KMS-11 (cell line): ENCODE results near the gene ETV7.
A peak's percentile ranks its signal among the peaks of the same experiment; 100 is the strongest.

Experiments used
- H2AFZ ChIP-seq: fragments of 200-600 bp; sonication (generic); 2 replicates; pipeline ENCODE4 v1.6.1; 2016; ENCODE audit warnings: antibody characterized with exemption, mixed run types, low read depth
- H3K27ac ChIP-seq: fragments of 200-600 bp; sonication (generic); 2 replicates; pipeline ENCODE4 v1.6.1; 2016; ENCODE audit warnings: mild to moderate bottlenecking, mixed run types
- H3K27me3 ChIP-seq: fragments of 200-600 bp; sonication (generic); 2 replicates; pipeline ENCODE4 v1.6.1; 2017; ENCODE audit warnings: mild to moderate bottlenecking, low read depth, mixed run types, moderate library complexity; ENCODE audit not compliant: insufficient read depth
- H3K36me3 ChIP-seq: fragments of 200-600 bp; sonication (generic); 2 replicates; pipeline ENCODE4 v1.6.1; 2017; ENCODE audit warnings: mild to moderate bottlenecking, mixed run types; ENCODE audit not compliant: insufficient read depth
- H3K4me1 ChIP-seq: fragments of 200-600 bp; sonication (generic); 2 replicates; pipeline ENCODE4 v1.6.1; 2016; ENCODE audit warnings: mild to moderate bottlenecking, low read depth, mixed run types; ENCODE audit not compliant: poor library complexity, severe bottlenecking
- H3K4me2 ChIP-seq: fragments of 200-600 bp; sonication (generic); 2 replicates; pipeline ENCODE4 v1.7.0; 2016; ENCODE audit warnings: mild to moderate bottlenecking, mixed run types
- H3K4me3 ChIP-seq: fragments of 200-600 bp; sonication (generic); IDR thresholded peaks from 2 replicates; pipeline ENCODE4 v1.6.1; 2017; ENCODE audit warnings: low read depth, low read length, mixed read lengths; ENCODE audit not compliant: insufficient read depth
- H3K79me2 ChIP-seq: fragments of 200-600 bp; sonication (generic); 2 replicates; pipeline ENCODE4 v1.6.1; 2016; ENCODE audit warnings: low read depth, mixed run types; ENCODE audit not compliant: insufficient read depth
- H3K9ac ChIP-seq: fragments of 200-600 bp; sonication (generic); 2 replicates; pipeline ENCODE4 v1.6.1; 2016; ENCODE audit warnings: mild to moderate bottlenecking, mixed run types
- H4K20me1 ChIP-seq: fragments of 200-600 bp; sonication (generic); 2 replicates; pipeline ENCODE4 v1.6.1; 2016; ENCODE audit warnings: mild to moderate bottlenecking, mixed run types; ENCODE audit not compliant: insufficient read depth
- CTCF ChIP-seq: fragments of 200-600 bp; sonication (generic); conservative IDR thresholded peaks from 2 replicates; pipeline ENCODE4 v1.6.1; 2017; ENCODE audit warnings: low read depth, mild to moderate bottlenecking, antibody characterized with exemption, low read length, moderate library complexity, mixed read lengths

The ETV7 gene

GRCh38 chr6:36422714-36423100 lies 35.2 kb upstream of the ETV7 start:
- Histone ChIP-seq H3K4me2 (peak overlapping the region; percentile 71), H3K4me1 (peaks cover 11% of the 10 kb centered on the region), H3K36me3 (no peaks in the 10 kb centered on the region), H2AFZ (peak overlapping the region; percentile 95), H3K27ac (peak overlapping the region; percentile 30; the same call in 1 of the 2 replicates), H3K4me3 (no peak overlapping the region), H3K79me2 (no peaks in the 10 kb centered on the region), H3K27me3 (no peaks in the 10 kb centered on the region), H4K20me1 (no peaks in the 10 kb centered on the region), H3K9ac (peak overlapping the region; percentile 50; the same call in 1 of the 2 replicates)
- TF ChIP-seq CTCF: no peak

- Histone ChIP-seq H3K79me2 (no peaks in the 10 kb centered on the region), H3K9ac (no peak overlapping the region), H3K4me1 (peaks cover 11% of the 10 kb centered on the region), H4K20me1 (no peaks in the 10 kb centered on the region), H3K4me3 (no peak overlapping the region), H3K27ac (no peak overlapping the region), H3K4me2 (no peak overlapping the region), H3K27me3 (no peaks in the 10 kb centered on the region), H3K36me3 (no peaks in the 10 kb centered on the region), H2AFZ (no peak overlapping the region)
- no peak for TF ChIP-seq CTCF
Observed at GRCh38 chr6:36419310-36419709, 31.8 kb upstream of the ETV7 start.

- Histone ChIP-seq H2AFZ (no peak overlapping the region), H3K27me3 (no peaks in the 10 kb centered on the region), H4K20me1 (no peaks in the 10 kb centered on the region), H3K9ac (no peak overlapping the region), H3K4me3 (no peak overlapping the region), H3K4me2 (no peak overlapping the region), H3K79me2 (no peaks in the 10 kb centered on the region), H3K36me3 (no peaks in the 10 kb centered on the region), H3K4me1 (peaks cover 6% of the 10 kb centered on the region), H3K27ac (no peak overlapping the region)
- no peak for TF ChIP-seq CTCF
Observed at GRCh38 chr6:36418558-36418957, 31.1 kb upstream of the ETV7 start.

GRCh38 chr6:36414481-36414880 lies 27.0 kb upstream of the ETV7 start:
- H3K36me3 ChIP-seq: no peaks in the 10 kb centered on the region
- no peaks in the 10 kb centered on the region for H3K79me2 ChIP-seq
- H3K9ac ChIP-seq: no peak overlapping the region
- H2AFZ ChIP-seq: no peak overlapping the region
- no peaks in the 10 kb centered on the region for H4K20me1 ChIP-seq
- H3K4me1 ChIP-seq: no peaks in the 10 kb centered on the region
- no peak overlapping the region for H3K4me3 ChIP-seq
- no peak overlapping the region for H3K4me2 ChIP-seq
- H3K27ac ChIP-seq: no peak overlapping the region
- TF ChIP-seq CTCF: no peak
- H3K27me3 ChIP-seq: no peaks in the 10 kb centered on the region
